Upper lobe of left lung (tissue), 4 donors: Measurements from ENCODE around the gene KIAA0232.

Source experiments
- EP300 ChIP-seq, 4 donors: sonication (generic); formaldehyde crosslinking; IDR thresholded peaks; one replicate each; pipeline ENCODE4 v1.5.1; 2017; ENCODE audit warnings: antibody characterized with exemption in 4 of 4, control low read depth in 2 of 4
- POLR2A ChIP-seq, 4 donors: fragments of 450-650 bp; IDR thresholded peaks; one replicate each; pipeline ENCODE4 v1.5.1; 2016 to 2017; ENCODE audit warnings: antibody characterized with exemption in 4 of 4, mild to moderate bottlenecking in 2 of 4
- POLR2AphosphoS5 ChIP-seq, 2 donors: sonication (generic); formaldehyde crosslinking; IDR thresholded peaks; one replicate each; pipeline ENCODE4 v1.5.1; 2017; ENCODE audit warnings: antibody characterized with exemption in 2 of 2
- TF ChIP-seq, protein P1 (sequence below), 6 experiments: fragments of 450-650 bp in 4 of 6; fragments of 200-600 bp in 2 of 6; sonication (generic) in 2 of 6; IDR thresholded peaks; one replicate each; pipeline ENCODE4 v1.5.1; 2016 to 2019; ENCODE audit warnings: antibody characterized with exemption in 6 of 6

- TF ChIP-seq, protein P1, sequence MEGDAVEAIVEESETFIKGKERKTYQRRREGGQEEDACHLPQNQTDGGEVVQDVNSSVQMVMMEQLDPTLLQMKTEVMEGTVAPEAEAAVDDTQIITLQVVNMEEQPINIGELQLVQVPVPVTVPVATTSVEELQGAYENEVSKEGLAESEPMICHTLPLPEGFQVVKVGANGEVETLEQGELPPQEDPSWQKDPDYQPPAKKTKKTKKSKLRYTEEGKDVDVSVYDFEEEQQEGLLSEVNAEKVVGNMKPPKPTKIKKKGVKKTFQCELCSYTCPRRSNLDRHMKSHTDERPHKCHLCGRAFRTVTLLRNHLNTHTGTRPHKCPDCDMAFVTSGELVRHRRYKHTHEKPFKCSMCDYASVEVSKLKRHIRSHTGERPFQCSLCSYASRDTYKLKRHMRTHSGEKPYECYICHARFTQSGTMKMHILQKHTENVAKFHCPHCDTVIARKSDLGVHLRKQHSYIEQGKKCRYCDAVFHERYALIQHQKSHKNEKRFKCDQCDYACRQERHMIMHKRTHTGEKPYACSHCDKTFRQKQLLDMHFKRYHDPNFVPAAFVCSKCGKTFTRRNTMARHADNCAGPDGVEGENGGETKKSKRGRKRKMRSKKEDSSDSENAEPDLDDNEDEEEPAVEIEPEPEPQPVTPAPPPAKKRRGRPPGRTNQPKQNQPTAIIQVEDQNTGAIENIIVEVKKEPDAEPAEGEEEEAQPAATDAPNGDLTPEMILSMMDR (IDR thresholded peaks at IDR 0.05), result no peak
- TF ChIP-seq POLR2AphosphoS5 (IDR thresholded peaks at IDR 0.05) (no peak), EP300 (IDR thresholded peaks at IDR 0.05) (no peak), POLR2A (IDR thresholded peaks at IDR 0.05) (no peak)
These were observed 3.0 kb downstream of the KIAA0232 start for GRCh38 chr4:6785572-6785925.
